GM23338 (cell line): ENCODE data around the gene FGF2. TPM values are rescaled to one million over a fixed set of nuclear protein-coding genes. Genes with fewer than 3 reads are reported as not detected.

Experiments used
- ATAC-seq: fragments of 200-7000 bp; cut with Tn5 transposase; 3 replicates; pipeline ENCODE4 v1.9.1; 2020
- DNase-seq: peaks from one replicate; pipeline ENCODE4 v3.0.0-alpha.2; 2015; ENCODE audit warnings: low spot score
- H2AFZ ChIP-seq: fragments of 200-600 bp; sonication (generic); 2 replicates; pipeline ENCODE4 v1.8.0; 2016; ENCODE audit warnings: antibody characterized with exemption, mild to moderate bottlenecking, moderate library complexity
- H3F3A ChIP-seq: fragments of 200-600 bp; sonication (generic); replicated peaks from 2 replicates; pipeline ENCODE4 v1.8.0; 2017; ENCODE audit warnings: antibody characterized with exemption, mixed run types, low read depth
- H3K27ac ChIP-seq: fragments of 200-600 bp; sonication (generic); 2 replicates; pipeline ENCODE4 v1.6.1; 2016; ENCODE audit warnings: low read depth
- H3K27me3 ChIP-seq: fragments of 200-600 bp; sonication (generic); 2 replicates; pipeline ENCODE4 v1.8.0; 2016; ENCODE audit warnings: mild to moderate bottlenecking, mixed run types, moderate library complexity; ENCODE audit not compliant: insufficient read depth
- H3K36me3 ChIP-seq: fragments of 200-600 bp; sonication (generic); 2 replicates; pipeline ENCODE4 v1.8.0; 2016; ENCODE audit warnings: mild to moderate bottlenecking; ENCODE audit not compliant: insufficient read depth
- H3K4me1 ChIP-seq: fragments of 200-600 bp; sonication (generic); 2 replicates; pipeline ENCODE4 v1.8.0; 2016; ENCODE audit warnings: mild to moderate bottlenecking, moderate library complexity; ENCODE audit not compliant: insufficient read depth
- H3K4me2 ChIP-seq: fragments of 200-600 bp; sonication (generic); 2 replicates; pipeline ENCODE4 v1.7.1; 2017; ENCODE audit warnings: mixed run types
- H3K4me3 ChIP-seq: fragments of 200-600 bp; sonication (generic); 2 replicates; pipeline ENCODE4 v1.6.1; 2016; ENCODE audit warnings: mixed run types
- H3K79me2 ChIP-seq: fragments of 200-600 bp; sonication (generic); replicated peaks from 2 replicates; pipeline ENCODE4 v1.8.0; 2017; ENCODE audit warnings: mild to moderate bottlenecking; ENCODE audit not compliant: insufficient read depth
- H3K9me2 ChIP-seq: fragments of 200-600 bp; sonication (generic); 2 replicates; pipeline ENCODE4 v1.8.0; 2017; ENCODE audit not compliant: insufficient read depth
- H4K20me1 ChIP-seq: fragments of 200-600 bp; sonication (generic); replicated peaks from 2 replicates; pipeline ENCODE4 v1.8.0; 2017; ENCODE audit warnings: mild to moderate bottlenecking; ENCODE audit not compliant: insufficient read depth
- H3K27ac Mint-ChIP-seq: 2 replicates; pipeline ENCODE4 v1.8.0; 2020; ENCODE audit warnings: inconsistent platforms, mild to moderate bottlenecking, moderate library complexity, mixed read lengths
- H3K27me3 Mint-ChIP-seq: 3 replicates; pipeline ENCODE4 v1.8.0; 2022; ENCODE audit warnings: low read depth, mild to moderate bottlenecking, moderate library complexity, mixed read lengths, inconsistent platforms; ENCODE audit not compliant: insufficient read depth, poor library complexity
- H3K36me3 Mint-ChIP-seq: 3 replicates; pipeline ENCODE4 v1.8.0; 2021; ENCODE audit warnings: low read depth, mild to moderate bottlenecking, inconsistent platforms, moderate library complexity, mixed read lengths
- H3K4me1 Mint-ChIP-seq: 3 replicates; pipeline ENCODE4 v1.8.0; 2020; ENCODE audit warnings: mild to moderate bottlenecking, inconsistent platforms, mixed read lengths
- H3K4me3 Mint-ChIP-seq: 3 replicates; pipeline ENCODE4 v1.8.0; 2021; ENCODE audit warnings: moderate library complexity, mild to moderate bottlenecking, inconsistent platforms, mixed read lengths
- H3K9me3 Mint-ChIP-seq: 3 replicates; pipeline ENCODE4 v1.8.0; 2020; ENCODE audit warnings: moderate library complexity, mild to moderate bottlenecking, inconsistent platforms, mixed read lengths
- CREB1 ChIP-seq: fragments of 250-450 bp; sonication (Bioruptor Pico); IDR thresholded peaks from 2 replicates; pipeline ENCODE4 v1.5.0; 2020; ENCODE audit warnings: low read depth, mild to moderate bottlenecking, moderate library complexity
- EZH2 ChIP-seq: fragments of 200-600 bp; sonication (generic); IDR thresholded peaks from one replicate; pipeline ENCODE4 v1.8.0; 2017; ENCODE audit warnings: antibody characterized with exemption, mild to moderate bottlenecking, low read depth; ENCODE audit not compliant: unreplicated experiment
- EZH2phosphoT487 ChIP-seq: fragments of 200-600 bp; sonication (generic); IDR thresholded peaks from one replicate; pipeline ENCODE4 v1.8.1; 2018; ENCODE audit warnings: antibody characterized with exemption; ENCODE audit not compliant: unreplicated experiment
- JUNB ChIP-seq: IDR thresholded peaks from one replicate; pipeline ENCODE4 v1.6.1; 2016; ENCODE audit warnings: antibody characterized with exemption; ENCODE audit not compliant: unreplicated experiment
- NANOG ChIP-seq: IDR thresholded peaks from 2 replicates; pipeline ENCODE4 v1.6.1; 2016; ENCODE audit warnings: antibody characterized with exemption, borderline replicate concordance
- POLR2AphosphoS5 ChIP-seq: IDR thresholded peaks from 2 replicates; pipeline ENCODE4 v1.6.1; 2016; ENCODE audit warnings: antibody characterized with exemption, low read depth
- STAT1 ChIP-seq: IDR thresholded peaks from one replicate; pipeline ENCODE4 v1.6.1; 2016; ENCODE audit warnings: antibody characterized with exemption; ENCODE audit not compliant: unreplicated experiment
- ZNF114 ChIP-seq: fragments of 250-450 bp; sonication (Bioruptor Pico); IDR thresholded peaks from 2 replicates; pipeline ENCODE4 v1.5.0; 2020; ENCODE audit warnings: mild to moderate bottlenecking, moderate library complexity
- ZNF331 ChIP-seq: fragments of 250-450 bp; sonication (Bioruptor Pico); IDR thresholded peaks from 2 replicates; pipeline ENCODE4 v1.5.0; 2020; ENCODE audit warnings: low read depth, mild to moderate bottlenecking, moderate library complexity
- polyA plus RNA-seq: library from polyadenylated mRNA; unstranded; fragments of >200 nt; fragmentation: Nextera tagmentation; extraction: Ambion mirVana; gene quantifications from 2 replicates; pipeline ENCODE4 v1.2.1, GENCODE V29; 2016
- total RNA-seq: library from RNA; depleted of rRNA; stranded (reverse); fragments of >200 nt; shearing (Covaris generic); gene quantifications from 2 replicates; pipeline ENCODE4 v1.2.3, GENCODE V29; 2014
- TF ChIP-seq, protein P1 (sequence below), 2 experiments: fragments of 200-600 bp in 1 of 2; sonication (generic) in 1 of 2; conservative IDR thresholded peaks; 2 replicates each; pipeline versions ENCODE4 v1.5.1 to v1.6.1; 2016 to 2017; ENCODE audit warnings: antibody characterized with exemption in 2 of 2, low read depth in 2 of 2, mild to moderate bottlenecking in 2 of 2, moderate library complexity in 1 of 2
- TF ChIP-seq, protein P2 (sequence below): fragments of 250-450 bp; sonication (Bioruptor Pico); IDR thresholded peaks from 2 replicates; pipeline ENCODE4 v1.5.0; 2020; ENCODE audit warnings: mild to moderate bottlenecking, moderate library complexity
- TF ChIP-seq, protein P3 (sequence below): IDR thresholded peaks from one replicate; pipeline ENCODE4 v1.6.1; 2018; ENCODE audit warnings: antibody characterized with exemption; ENCODE audit not compliant: unreplicated experiment
- TF ChIP-seq, protein P4 (sequence below): IDR thresholded peaks from 2 replicates; pipeline ENCODE4 v1.6.1; 2016; ENCODE audit warnings: antibody characterized with exemption

Gene FGF2
- total and polyA plus RNA-seq, 2 experiments from 2014 or later = 28.3 to 84.4 TPM

DNA sequence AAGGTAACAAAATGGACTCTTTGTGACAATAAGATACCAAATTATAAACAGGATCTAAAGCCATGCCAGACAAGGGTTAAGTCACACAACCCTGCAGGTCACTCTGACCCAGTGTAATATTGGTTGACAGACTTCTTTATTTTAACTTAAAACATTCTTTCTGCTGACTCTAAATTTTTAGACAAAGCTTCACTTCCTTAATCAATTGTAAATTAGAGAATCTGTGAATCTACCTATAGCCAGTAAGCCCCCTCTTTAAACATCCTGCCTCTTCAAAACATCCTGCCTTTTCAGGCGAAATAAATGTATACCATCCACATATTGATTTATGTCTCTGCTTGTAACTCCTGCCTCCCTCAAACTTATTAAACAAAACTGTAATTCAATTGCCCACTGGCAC lies 81.6 kb downstream of the FGF2 start:
- peaks cover 21% of the 10 kb centered on the region; the same call in 2 of the 3 replicates for H3K4me1 Mint-ChIP-seq
- Histone ChIP-seq H3K79me2 (no peaks in the 10 kb centered on the region), H3K36me3 (no peaks in the 10 kb centered on the region), H4K20me1 (no peaks in the 10 kb centered on the region), H3K9me2 (no peaks in the 10 kb centered on the region), H3F3A (no peaks in the 10 kb centered on the region; the same call in 1 of the 2 replicates), H3K27me3 (no peaks in the 10 kb centered on the region), H3K4me1 (peaks cover 14% of the 10 kb centered on the region), H3K27ac (no peak overlapping the region), H3K4me3 (no peak overlapping the region), H2AFZ (no peak overlapping the region), H3K4me2 (no peak overlapping the region)
- no peak overlapping the region for H3K4me3 Mint-ChIP-seq
- H3K27ac Mint-ChIP-seq = 0 out of 2 replicates have a peak overlapping the region, but pooled peaks have one; percentile 23
- H3K36me3 Mint-ChIP-seq = peaks cover 4% of the 10 kb centered on the region; the same call in 1 of the 3 replicates
- H3K9me3 Mint-ChIP-seq = no peaks in the 10 kb centered on the region
- ATAC-seq (no peak), DNase-seq (no peak)
- peaks cover 8% of the 10 kb centered on the region for H3K27me3 Mint-ChIP-seq
- TF ChIP-seq STAT1 (no peak), ZNF114 (no peak), EZH2phosphoT487 (no peak), ZNF331 (no peak), POLR2AphosphoS5 (no peak), CREB1 (CRISPR knock-in tag) (no peak), NANOG (no peak), JUNB (no peak), EZH2 (no peak)
- TF ChIP-seq, protein P1, sequence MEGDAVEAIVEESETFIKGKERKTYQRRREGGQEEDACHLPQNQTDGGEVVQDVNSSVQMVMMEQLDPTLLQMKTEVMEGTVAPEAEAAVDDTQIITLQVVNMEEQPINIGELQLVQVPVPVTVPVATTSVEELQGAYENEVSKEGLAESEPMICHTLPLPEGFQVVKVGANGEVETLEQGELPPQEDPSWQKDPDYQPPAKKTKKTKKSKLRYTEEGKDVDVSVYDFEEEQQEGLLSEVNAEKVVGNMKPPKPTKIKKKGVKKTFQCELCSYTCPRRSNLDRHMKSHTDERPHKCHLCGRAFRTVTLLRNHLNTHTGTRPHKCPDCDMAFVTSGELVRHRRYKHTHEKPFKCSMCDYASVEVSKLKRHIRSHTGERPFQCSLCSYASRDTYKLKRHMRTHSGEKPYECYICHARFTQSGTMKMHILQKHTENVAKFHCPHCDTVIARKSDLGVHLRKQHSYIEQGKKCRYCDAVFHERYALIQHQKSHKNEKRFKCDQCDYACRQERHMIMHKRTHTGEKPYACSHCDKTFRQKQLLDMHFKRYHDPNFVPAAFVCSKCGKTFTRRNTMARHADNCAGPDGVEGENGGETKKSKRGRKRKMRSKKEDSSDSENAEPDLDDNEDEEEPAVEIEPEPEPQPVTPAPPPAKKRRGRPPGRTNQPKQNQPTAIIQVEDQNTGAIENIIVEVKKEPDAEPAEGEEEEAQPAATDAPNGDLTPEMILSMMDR (conservative IDR thresholded peaks at IDR 0.05; ENCODE audit: low read depth in 2 of 2) = no peak
- TF ChIP-seq, protein P2, sequence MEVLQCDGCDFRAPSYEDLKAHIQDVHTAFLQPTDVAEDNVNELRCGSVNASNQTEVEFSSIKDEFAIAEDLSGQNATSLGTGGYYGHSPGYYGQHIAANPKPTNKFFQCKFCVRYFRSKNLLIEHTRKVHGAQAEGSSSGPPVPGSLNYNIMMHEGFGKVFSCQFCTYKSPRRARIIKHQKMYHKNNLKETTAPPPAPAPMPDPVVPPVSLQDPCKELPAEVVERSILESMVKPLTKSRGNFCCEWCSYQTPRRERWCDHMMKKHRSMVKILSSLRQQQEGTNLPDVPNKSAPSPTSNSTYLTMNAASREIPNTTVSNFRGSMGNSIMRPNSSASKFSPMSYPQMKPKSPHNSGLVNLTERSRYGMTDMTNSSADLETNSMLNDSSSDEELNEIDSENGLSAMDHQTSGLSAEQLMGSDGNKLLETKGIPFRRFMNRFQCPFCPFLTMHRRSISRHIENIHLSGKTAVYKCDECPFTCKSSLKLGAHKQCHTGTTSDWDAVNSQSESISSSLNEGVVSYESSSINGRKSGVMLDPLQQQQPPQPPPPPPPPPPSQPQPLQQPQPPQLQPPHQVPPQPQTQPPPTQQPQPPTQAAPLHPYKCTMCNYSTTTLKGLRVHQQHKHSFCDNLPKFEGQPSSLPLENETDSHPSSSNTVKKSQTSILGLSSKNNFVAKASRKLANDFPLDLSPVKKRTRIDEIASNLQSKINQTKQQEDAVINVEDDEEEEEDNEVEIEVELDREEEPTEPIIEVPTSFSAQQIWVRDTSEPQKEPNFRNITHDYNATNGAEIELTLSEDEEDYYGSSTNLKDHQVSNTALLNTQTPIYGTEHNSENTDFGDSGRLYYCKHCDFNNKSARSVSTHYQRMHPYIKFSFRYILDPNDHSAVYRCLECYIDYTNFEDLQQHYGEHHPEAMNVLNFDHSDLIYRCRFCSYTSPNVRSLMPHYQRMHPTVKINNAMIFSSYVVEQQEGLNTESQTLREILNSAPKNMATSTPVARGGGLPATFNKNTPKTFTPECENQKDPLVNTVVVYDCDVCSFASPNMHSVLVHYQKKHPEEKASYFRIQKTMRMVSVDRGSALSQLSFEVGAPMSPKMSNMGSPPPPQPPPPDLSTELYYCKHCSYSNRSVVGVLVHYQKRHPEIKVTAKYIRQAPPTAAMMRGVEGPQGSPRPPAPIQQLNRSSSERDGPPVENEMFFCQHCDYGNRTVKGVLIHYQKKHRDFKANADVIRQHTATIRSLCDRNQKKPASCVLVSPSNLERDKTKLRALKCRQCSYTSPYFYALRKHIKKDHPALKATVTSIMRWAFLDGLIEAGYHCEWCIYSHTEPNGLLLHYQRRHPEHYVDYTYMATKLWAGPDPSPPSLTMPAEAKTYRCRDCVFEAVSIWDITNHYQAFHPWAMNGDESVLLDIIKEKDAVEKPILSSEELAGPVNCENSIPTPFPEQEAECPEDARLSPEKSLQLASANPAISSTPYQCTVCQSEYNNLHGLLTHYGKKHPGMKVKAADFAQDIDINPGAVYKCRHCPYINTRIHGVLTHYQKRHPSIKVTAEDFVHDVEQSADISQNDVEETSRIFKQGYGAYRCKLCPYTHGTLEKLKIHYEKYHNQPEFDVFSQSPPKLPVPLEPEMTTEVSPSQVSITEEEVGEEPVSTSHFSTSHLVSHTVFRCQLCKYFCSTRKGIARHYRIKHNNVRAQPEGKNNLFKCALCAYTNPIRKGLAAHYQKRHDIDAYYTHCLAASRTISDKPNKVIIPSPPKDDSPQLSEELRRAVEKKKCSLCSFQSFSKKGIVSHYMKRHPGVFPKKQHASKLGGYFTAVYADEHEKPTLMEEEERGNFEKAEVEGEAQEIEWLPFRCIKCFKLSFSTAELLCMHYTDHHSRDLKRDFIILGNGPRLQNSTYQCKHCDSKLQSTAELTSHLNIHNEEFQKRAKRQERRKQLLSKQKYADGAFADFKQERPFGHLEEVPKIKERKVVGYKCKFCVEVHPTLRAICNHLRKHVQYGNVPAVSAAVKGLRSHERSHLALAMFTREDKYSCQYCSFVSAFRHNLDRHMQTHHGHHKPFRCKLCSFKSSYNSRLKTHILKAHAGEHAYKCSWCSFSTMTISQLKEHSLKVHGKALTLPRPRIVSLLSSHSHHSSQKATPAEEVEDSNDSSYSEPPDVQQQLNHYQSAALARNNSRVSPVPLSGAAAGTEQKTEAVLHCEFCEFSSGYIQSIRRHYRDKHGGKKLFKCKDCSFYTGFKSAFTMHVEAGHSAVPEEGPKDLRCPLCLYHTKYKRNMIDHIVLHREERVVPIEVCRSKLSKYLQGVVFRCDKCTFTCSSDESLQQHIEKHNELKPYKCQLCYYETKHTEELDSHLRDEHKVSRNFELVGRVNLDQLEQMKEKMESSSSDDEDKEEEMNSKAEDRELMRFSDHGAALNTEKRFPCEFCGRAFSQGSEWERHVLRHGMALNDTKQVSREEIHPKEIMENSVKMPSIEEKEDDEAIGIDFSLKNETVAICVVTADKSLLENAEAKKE (CRISPR knock-in tag) = no peak
- TF ChIP-seq, protein P3, sequence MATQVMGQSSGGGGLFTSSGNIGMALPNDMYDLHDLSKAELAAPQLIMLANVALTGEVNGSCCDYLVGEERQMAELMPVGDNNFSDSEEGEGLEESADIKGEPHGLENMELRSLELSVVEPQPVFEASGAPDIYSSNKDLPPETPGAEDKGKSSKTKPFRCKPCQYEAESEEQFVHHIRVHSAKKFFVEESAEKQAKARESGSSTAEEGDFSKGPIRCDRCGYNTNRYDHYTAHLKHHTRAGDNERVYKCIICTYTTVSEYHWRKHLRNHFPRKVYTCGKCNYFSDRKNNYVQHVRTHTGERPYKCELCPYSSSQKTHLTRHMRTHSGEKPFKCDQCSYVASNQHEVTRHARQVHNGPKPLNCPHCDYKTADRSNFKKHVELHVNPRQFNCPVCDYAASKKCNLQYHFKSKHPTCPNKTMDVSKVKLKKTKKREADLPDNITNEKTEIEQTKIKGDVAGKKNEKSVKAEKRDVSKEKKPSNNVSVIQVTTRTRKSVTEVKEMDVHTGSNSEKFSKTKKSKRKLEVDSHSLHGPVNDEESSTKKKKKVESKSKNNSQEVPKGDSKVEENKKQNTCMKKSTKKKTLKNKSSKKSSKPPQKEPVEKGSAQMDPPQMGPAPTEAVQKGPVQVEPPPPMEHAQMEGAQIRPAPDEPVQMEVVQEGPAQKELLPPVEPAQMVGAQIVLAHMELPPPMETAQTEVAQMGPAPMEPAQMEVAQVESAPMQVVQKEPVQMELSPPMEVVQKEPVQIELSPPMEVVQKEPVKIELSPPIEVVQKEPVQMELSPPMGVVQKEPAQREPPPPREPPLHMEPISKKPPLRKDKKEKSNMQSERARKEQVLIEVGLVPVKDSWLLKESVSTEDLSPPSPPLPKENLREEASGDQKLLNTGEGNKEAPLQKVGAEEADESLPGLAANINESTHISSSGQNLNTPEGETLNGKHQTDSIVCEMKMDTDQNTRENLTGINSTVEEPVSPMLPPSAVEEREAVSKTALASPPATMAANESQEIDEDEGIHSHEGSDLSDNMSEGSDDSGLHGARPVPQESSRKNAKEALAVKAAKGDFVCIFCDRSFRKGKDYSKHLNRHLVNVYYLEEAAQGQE = no peak
- TF ChIP-seq, protein P4, sequence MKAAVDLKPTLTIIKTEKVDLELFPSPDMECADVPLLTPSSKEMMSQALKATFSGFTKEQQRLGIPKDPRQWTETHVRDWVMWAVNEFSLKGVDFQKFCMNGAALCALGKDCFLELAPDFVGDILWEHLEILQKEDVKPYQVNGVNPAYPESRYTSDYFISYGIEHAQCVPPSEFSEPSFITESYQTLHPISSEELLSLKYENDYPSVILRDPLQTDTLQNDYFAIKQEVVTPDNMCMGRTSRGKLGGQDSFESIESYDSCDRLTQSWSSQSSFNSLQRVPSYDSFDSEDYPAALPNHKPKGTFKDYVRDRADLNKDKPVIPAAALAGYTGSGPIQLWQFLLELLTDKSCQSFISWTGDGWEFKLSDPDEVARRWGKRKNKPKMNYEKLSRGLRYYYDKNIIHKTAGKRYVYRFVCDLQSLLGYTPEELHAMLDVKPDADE = no peak
